Measurements from ENCODE around the gene NDUFAF8. TPM values are rescaled to one million over a fixed set of nuclear protein-coding genes. Genes with fewer than 3 reads are reported as not detected.
"Not testable (repeated sequence)": the region's sequence is repeated elsewhere in the genome, so short reads cannot be mapped to it uniquely, and the experiment has no call there.

The NDUFAF8 gene
- total RNA-seq, 2 donors from 2014 or later: 30.6 to 37.0 TPM

DNA sequence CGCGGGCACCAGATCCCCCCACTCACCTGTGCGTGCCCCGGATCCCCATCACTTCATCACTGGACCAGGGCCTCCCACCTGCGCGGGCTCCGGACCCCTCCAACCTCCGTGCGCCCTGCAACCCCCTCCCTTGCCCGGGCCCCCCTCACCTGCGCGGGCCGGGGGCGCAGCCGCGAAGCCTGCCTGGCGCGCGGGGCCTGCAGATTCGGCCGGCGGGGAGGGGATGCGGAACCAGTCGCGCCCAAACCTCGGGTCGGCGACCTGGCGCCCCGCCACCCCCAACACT lies 16.6 kb upstream of the NDUFAF8 start:
- H3K4me3 Mint-ChIP-seq: peak overlapping the region; percentile 86
- no peak for DNase-seq
- ATAC-seq: no peak
- no peaks in the 10 kb centered on the region for H3K9me3 ChIP-seq (ENCODE audit: control insufficient read depth, low read length, poor library complexity, severe bottlenecking)
- H3K4me1 Mint-ChIP-seq: peaks cover 8% of the 10 kb centered on the region
- no peak overlapping the region for H3K27ac Mint-ChIP-seq
- no peaks in the 10 kb centered on the region for H3K36me3 Mint-ChIP-seq (ENCODE audit: low read depth)
- H3K27me3 Mint-ChIP-seq: no peaks in the 10 kb centered on the region

DNA sequence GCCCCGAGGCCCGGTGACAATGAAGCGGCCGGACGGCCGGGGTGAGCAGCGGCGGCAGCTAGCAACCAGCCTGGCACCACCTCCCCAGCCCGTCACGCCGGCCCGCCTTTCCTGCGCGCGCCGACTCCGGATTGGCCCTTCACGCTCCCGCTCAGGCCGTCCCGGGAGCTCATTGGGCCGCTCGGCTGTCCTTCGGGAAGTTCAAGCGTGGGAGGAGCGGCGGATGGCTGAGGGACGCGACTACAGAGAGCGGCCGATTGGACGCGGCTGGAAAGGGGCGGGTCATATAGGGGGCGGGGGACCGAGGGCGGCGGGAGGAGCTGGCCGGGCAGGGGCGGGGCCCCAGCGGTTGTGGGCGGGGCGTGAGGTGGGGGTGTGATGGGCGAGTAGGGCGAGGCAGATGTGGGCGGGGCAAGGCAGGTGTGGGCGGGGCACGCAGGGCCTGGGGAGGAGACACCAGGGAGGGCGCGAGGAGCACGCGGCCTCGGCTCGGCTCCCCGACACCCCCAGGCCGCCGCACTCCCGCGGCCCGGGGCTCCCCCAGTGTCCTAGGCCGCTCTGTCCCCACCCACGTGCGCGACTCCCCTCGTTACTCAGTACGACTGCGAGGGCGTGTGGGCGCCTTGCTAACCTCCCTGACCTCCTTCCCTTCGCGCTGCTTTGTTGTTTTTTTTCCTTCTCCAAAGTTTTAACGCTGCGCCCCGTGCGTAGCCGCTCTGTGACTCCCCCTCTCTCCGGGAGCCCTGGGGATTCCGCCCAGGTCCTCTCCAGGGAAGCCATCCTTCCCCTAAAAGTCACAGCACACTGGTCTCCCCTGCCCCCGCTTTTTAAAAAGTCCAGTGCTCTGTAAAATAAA lies 16.0 kb upstream of the NDUFAF8 start, which contains the start of gene CEP131:
TSS of gene CEP131 (minus strand) at position 60 of the 856 bp plus-strand sequence. CDS start 2,909 bp downstream, outside the sequence.
- Mint-ChIP-seq H3K27me3 (no peaks in the 10 kb centered on the region), H3K4me3 (peak within 1 kb of the TSS; percentile 86), H3K27ac (peak within 1 kb of the TSS; percentile 78), H3K36me3 (ENCODE audit: low read depth) (no peaks in the 10 kb centered on the region), H3K4me1 (peaks cover 8% of the 10 kb centered on the region)
- H3K9me3 ChIP-seq (ENCODE audit: control insufficient read depth, low read length, poor library complexity, severe bottlenecking): no peaks in the 10 kb centered on the region
- DNase-seq (peak; percentile 99 to 100 (median 99)), ATAC-seq (peak; percentile 96)

DNA sequence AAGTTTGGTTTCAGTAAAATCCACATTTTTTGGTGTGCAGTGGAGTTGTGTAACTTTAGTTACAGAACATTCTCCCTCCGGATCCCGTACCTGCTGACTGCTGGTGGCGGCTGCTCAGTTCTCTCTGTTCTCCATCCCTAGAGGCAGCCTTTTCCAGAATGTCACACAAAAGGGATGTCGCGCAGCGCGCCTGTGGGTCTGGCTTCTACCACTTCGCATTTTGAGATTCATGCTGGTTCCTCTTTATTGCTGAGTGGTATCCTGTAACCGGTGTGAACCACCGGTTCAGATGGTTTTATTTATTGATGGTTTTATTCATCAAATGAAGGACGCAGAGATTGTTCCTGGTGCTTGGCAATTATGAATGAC lies 15.4 kb upstream of the NDUFAF8 start:
- DNase-seq (no peak), ATAC-seq (no peak)
- Mint-ChIP-seq H3K36me3 (ENCODE audit: low read depth) (no peaks in the 10 kb centered on the region), H3K4me1 (peaks cover 8% of the 10 kb centered on the region), H3K4me3 (peak overlapping the region; percentile 85), H3K27me3 (no peaks in the 10 kb centered on the region), H3K27ac (peak overlapping the region; percentile 78)
- no peaks in the 10 kb centered on the region for H3K9me3 ChIP-seq (ENCODE audit: control insufficient read depth, low read length, poor library complexity, severe bottlenecking)

DNA sequence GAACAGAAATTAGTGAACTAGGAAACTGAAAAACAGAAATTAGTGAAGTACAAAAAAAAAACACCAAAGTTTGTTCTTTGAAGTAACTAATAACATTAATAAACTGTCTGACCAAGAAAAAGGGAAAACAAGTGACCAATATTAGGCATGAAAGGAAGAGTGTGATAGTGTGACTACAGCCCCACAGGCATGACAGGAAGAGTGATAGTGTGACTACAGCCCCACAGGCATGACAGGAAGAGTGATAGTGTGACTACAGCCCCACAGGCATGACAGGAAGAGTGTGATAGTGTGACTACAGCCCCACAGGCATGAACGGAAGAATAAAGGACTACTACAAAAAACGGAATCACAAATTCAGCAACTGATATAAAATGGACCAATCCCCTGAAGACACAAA lies 11.5 kb upstream of the NDUFAF8 start:
- H3K4me1 Mint-ChIP-seq: peaks cover 13% of the 10 kb centered on the region
- not testable (repeated sequence) for H3K27me3 Mint-ChIP-seq

DNA sequence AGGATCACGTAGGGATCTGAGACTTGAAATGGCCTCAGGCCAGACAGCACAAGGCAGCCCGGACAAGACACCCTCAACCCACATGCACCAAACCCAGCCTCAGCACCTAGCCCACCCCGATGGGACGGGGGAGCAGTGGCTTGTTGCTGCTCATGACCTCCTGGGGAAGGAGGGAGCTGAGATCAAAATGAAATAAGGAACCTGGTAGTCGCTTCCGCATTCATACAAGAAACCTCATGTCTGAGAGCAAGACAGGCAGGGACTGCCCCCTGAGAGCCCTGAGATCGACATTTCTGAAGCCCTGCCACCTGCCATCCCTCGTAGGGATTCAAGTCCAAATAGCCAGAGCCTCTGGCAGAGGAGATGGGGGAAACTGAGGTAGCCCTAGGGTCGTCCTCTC lies 10.7 kb upstream of the NDUFAF8 start:
- no peak for DNase-seq
- Mint-ChIP-seq H3K27ac (no peak overlapping the region), H3K27me3 (no peaks in the 10 kb centered on the region), H3K4me3 (no peak overlapping the region), H3K4me1 (peaks cover 13% of the 10 kb centered on the region), H3K36me3 (ENCODE audit: low read depth) (peaks cover 12% of the 10 kb centered on the region)
- no peaks in the 10 kb centered on the region for H3K9me3 ChIP-seq (ENCODE audit: control insufficient read depth, low read length, poor library complexity, severe bottlenecking)
- ATAC-seq: peak; percentile 46

More for the DNA sequence above, 11.5 kb upstream of the NDUFAF8 start:
- not testable (repeated sequence) for H3K9me3 ChIP-seq (ENCODE audit: control insufficient read depth, low read length, poor library complexity, severe bottlenecking); H3K4me3 Mint-ChIP-seq; H3K27ac Mint-ChIP-seq; ATAC-seq; DNase-seq
- H3K36me3 Mint-ChIP-seq (ENCODE audit: low read depth): peaks cover 12% of the 10 kb centered on the region

DNA sequence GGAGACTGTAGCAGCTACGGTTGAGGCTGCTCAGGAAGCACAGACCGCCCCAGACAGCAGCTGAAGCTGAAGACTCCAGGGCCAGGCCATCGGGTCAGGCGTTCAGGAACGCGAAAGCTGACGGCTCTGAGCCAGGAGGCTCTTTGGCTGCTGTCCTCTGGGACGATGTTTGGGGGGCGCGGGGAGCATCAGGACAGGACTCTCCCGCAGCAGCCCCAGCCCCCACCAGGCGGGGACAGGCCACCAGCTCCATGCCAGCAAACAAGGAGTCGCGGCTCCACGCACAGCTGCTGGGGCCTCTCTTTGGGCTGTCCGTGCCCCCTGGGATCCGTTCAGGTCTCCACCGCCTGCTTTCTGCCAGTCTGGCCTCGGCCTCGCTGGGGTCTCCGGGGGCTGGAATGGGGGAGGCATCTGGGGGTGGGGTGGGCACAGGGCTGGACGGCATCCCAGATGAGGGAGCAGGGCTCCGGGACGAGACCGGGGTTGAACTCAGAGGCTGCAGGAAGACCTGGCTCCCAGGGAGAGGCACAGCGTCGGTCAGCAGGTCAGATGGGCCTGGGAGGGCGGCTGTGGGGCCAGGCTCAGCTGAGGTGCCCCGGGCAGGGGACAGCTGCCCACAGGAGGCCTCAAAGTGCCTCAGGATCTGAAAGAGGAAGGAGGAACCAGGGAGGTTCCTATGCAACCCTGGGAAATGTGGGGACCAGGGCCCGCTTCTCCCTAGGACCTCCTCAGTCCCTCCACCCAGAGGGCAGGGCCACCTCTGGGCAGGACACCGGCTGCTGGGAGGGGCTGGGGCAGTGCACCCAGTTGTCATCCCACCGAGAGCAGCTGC lies 10.1 kb upstream of the NDUFAF8 start:
- no peak for ATAC-seq
- H3K4me1 Mint-ChIP-seq: peaks cover 8% of the 10 kb centered on the region
- H3K27me3 Mint-ChIP-seq: no peaks in the 10 kb centered on the region
- DNase-seq: no peak
- peaks cover 12% of the 10 kb centered on the region for H3K36me3 Mint-ChIP-seq (ENCODE audit: low read depth)
- H3K4me3 Mint-ChIP-seq: no peak overlapping the region
- no peak overlapping the region for H3K27ac Mint-ChIP-seq
- H3K9me3 ChIP-seq (ENCODE audit: control insufficient read depth, low read length, poor library complexity, severe bottlenecking): no peaks in the 10 kb centered on the region

DNA sequence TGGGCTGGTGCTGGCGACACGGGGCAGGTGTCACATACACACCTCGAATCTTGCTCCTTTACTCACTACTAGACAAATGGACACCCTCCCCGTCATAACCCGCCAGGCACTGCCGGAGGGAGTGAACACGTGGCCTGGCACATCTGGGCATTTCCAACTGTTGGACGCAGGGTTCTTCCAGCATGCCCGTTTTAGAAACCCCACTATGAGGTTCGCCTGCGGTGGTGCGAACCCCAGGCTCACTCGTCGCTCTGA lies 9.5 kb upstream of the NDUFAF8 start:
- no peak for ATAC-seq
- Mint-ChIP-seq H3K27me3 (no peaks in the 10 kb centered on the region), H3K4me3 (no peak overlapping the region), H3K4me1 (peaks cover 8% of the 10 kb centered on the region), H3K36me3 (ENCODE audit: low read depth) (peaks cover 12% of the 10 kb centered on the region), H3K27ac (no peak overlapping the region)
- no peak for DNase-seq
- no peaks in the 10 kb centered on the region for H3K9me3 ChIP-seq (ENCODE audit: control insufficient read depth, low read length, poor library complexity, severe bottlenecking)

DNA sequence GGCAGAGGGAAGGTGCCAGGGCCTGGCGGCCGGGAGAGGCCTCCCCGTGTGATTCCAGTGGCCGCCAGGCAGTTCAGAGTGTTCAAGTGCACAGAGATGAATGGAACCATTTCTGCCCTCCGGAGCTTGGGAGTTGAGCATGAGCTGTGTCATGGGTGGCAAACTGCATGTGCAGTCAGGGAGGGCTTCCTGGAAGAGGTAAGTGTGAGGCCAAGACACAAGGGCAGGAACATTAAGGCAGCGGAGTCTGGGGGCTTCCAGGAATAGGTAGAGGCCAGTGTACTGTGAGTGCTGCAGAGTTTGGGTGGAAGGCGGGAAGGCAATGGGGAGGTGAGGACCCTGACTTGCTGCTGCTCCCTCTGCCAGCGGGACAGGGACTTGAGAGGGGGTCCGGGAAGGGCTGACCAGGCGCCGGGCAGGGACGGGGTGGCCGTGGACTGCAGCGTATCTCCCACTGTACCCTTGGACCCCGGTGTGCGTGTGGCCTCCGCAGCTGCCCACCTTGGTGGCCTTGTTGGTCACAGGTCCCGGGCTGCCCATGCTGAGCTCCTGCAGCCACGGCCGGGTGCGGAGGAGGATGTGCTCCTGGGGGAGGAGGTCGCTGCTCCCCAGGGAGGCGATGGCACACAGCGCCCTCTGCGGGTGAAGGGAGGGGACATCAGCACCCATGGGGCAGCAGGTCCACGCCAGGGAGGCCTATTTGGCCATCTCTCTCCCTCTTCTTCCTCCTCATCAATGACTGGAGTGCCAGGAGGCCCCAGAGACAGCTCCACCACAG lies 8.9 kb upstream of the NDUFAF8 start:
- no peak for DNase-seq
- no peak for ATAC-seq
- Mint-ChIP-seq H3K4me3 (no peak overlapping the region), H3K4me1 (peaks cover 13% of the 10 kb centered on the region), H3K27me3 (no peaks in the 10 kb centered on the region), H3K27ac (no peak overlapping the region), H3K36me3 (ENCODE audit: low read depth) (peaks cover 15% of the 10 kb centered on the region)
- no peaks in the 10 kb centered on the region for H3K9me3 ChIP-seq (ENCODE audit: control insufficient read depth, low read length, poor library complexity, severe bottlenecking)

DNA sequence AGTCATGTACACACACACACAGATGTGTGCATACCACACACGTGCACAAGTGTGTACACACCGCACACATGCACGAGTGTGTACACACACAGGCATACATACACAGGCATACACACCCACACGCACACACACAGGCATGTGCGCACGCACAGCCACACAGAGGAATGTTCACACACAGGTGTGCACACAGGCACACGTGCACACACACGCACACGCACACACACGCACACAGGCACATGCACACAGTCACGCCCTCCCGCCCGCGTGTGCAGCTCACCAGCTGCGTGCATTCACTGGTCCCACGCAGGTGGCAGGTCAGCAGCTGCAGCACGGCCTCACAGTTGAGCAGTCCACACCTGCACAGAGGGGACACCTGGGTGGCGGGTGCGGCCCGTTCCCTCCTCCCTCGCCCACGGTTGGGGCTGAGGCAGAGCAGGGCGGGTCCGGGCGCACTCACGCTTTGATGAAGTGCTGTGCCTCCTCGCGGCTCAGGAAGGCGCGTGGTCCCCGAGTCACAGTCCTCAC lies 7.9 kb upstream of the NDUFAF8 start:
- Mint-ChIP-seq H3K27me3 (no peaks in the 10 kb centered on the region), H3K4me3 (no peak overlapping the region), H3K36me3 (ENCODE audit: low read depth) (peaks cover 15% of the 10 kb centered on the region), H3K27ac (no peak overlapping the region), H3K4me1 (peaks cover 13% of the 10 kb centered on the region)
- DNase-seq (no peak), ATAC-seq (no peak)
- no peaks in the 10 kb centered on the region for H3K9me3 ChIP-seq (ENCODE audit: control insufficient read depth, low read length, poor library complexity, severe bottlenecking)

DNA sequence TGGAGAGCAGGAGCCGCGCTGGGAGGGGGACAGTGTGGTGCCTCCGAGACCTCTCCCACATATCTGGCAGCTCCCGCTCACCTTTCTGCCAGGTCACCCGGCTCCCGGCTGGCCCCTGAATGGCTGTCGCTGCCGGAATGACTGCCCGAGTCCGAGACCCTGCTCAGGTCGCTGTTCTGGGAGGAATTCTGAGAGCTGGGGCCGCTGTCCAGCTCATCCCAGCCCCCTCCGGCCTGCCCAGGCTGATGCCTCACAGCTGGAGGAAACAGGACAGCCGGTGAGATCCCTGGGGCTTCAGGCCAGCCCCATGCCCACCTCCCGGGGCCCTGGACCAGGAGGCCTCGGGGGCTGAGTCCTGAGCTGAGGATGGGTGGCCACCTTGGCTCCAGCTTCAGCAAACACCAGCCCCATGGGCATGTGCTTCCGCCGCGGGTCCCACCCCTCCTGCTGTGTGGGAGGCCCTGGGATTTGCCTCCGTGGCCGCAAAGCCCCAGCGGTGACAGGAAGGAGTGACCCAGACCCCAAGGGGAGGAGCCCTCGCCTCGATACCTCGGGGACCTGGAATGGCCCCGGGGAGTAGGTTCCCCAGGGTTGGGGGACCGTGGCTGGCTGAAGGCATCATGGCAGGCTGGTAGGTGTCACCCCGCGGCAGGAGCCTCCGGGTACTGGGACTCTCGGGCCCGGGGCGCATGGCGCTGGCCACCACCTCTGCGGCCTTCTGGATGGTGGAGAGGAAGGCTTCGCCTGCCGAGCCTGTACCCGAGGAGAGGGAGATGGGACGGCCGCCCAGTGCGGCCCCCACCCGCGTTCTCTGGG lies 7.1 kb upstream of the NDUFAF8 start:
- no peaks in the 10 kb centered on the region for H3K9me3 ChIP-seq (ENCODE audit: control insufficient read depth, low read length, poor library complexity, severe bottlenecking)
- Mint-ChIP-seq H3K27me3 (no peaks in the 10 kb centered on the region), H3K4me3 (no peak overlapping the region), H3K4me1 (peaks cover 13% of the 10 kb centered on the region), H3K36me3 (ENCODE audit: low read depth) (peaks cover 15% of the 10 kb centered on the region), H3K27ac (no peak overlapping the region)
- ATAC-seq: no peak
- peak in 1 of 3 donors; percentile 3 for DNase-seq

DNA sequence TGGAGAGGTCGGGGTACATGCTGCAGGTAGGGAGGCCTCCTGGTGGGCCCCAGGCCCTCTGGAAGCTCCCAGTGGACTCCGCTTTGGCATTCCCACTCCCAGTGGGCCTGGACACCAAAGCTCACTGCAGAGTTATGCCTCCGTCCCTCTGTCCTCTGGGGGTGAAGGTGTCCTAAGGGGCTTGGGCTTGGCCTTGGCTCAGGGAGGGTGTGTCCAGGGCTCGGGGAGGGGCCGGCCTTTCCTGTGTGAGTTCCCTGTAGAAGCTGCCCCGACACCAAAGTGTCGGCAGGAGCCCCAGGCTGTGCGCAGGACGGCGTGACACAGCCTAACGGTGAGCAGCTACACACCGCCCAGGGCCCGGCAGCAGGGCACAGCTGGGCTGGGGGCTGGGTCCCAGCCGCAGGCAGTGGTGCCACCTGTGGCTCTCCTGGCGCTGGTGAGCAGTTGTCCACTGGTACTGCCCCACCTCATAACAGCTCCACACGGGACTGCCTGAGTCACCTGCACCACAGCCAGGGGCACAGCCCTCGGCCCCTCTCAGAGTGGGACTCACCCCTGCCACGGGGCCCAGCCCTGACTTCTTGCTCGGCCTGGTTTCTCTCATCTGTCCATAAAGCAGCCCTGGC lies 6.4 kb upstream of the NDUFAF8 start:
- H3K36me3 Mint-ChIP-seq (ENCODE audit: low read depth): peaks cover 15% of the 10 kb centered on the region

DNA sequence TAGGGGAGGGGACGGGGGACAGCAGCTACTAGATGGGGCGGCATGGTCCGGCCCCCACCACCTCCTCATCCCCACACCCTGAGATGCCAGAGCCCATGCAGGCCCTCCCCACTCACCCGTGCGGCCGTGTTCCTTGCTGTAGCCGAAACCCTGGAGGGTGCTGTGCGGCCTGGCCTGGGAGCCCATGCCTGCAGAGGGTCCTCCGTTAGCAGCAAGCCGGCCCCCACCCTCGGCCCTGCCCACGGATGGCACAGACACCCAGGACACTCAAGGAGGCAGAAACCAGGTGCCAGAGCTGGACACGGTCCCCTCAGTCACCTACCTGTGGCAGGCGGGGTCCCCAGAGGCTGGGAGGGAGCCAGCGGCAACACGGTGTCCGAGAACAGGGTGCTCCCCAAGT lies 5.8 kb upstream of the NDUFAF8 start:
- H3K4me3 Mint-ChIP-seq: no peak overlapping the region
- no peaks in the 10 kb centered on the region for H3K27me3 Mint-ChIP-seq
- DNase-seq (no peak), ATAC-seq (no peak)
- peaks cover 22% of the 10 kb centered on the region for H3K4me1 Mint-ChIP-seq
- H3K27ac Mint-ChIP-seq: no peak overlapping the region
- no peaks in the 10 kb centered on the region for H3K9me3 ChIP-seq (ENCODE audit: control insufficient read depth, low read length, poor library complexity, severe bottlenecking)
- peaks cover 15% of the 10 kb centered on the region for H3K36me3 Mint-ChIP-seq (ENCODE audit: low read depth)

More for the DNA sequence above, 6.4 kb upstream of the NDUFAF8 start:
- no peak overlapping the region for H3K27ac Mint-ChIP-seq
- ATAC-seq (no peak), DNase-seq (peak in 1 of 3 donors; percentile 6)
- H3K4me3 Mint-ChIP-seq: no peak overlapping the region
- peaks cover 19% of the 10 kb centered on the region for H3K4me1 Mint-ChIP-seq
- no peaks in the 10 kb centered on the region for H3K9me3 ChIP-seq (ENCODE audit: control insufficient read depth, low read length, poor library complexity, severe bottlenecking)
- no peaks in the 10 kb centered on the region for H3K27me3 Mint-ChIP-seq
